Heart left ventricle (tissue), 16 donors: Measurements from ENCODE around the gene ABO. TPM values are rescaled to one million over a fixed set of nuclear protein-coding genes. Genes with fewer than 3 reads are reported as not detected.

ENCODE experiments used
- ATAC-seq, 4 donors: fragments of 200-7000 bp; cut with Tn5 transposase; one replicate each; pipeline ENCODE4 v1.9.1; 2020 to 2022; ENCODE audit warnings: moderate library complexity in 4 of 4, mild to moderate bottlenecking in 3 of 4, moderate number of reproducible peaks in 1 of 4
- DNase-seq, 5 donors: peaks; one replicate each; pipeline ENCODE4 v3.0.0-alpha.2; 2020
- H3K27ac ChIP-seq, 12 donors: fragments of 200-600 bp; sonication (generic) in 4 of 12; one replicate each; pipeline versions ENCODE4 v1.5.0 to v1.8.0; 2016 to 2022; ENCODE audit warnings: mild to moderate bottlenecking in 2 of 12
- H3K27me3 ChIP-seq, 9 donors: fragments of 200-600 bp; sonication (generic) in 2 of 9; one replicate each; pipeline versions ENCODE4 v1.5.1 to v1.8.0; 2016 to 2022; ENCODE audit warnings: mild to moderate bottlenecking in 3 of 9
- H3K36me3 ChIP-seq, 9 donors: fragments of 200-600 bp; sonication (generic) in 2 of 9; one replicate each; pipeline versions ENCODE4 v1.5.0 to v1.8.0; 2018 to 2022; ENCODE audit warnings: mild to moderate bottlenecking in 2 of 9
- H3K4me1 ChIP-seq, 12 donors: fragments of 200-600 bp; sonication (generic) in 4 of 12; one replicate each; pipeline versions ENCODE4 v1.5.0 to v1.8.0; 2016 to 2022; ENCODE audit warnings: mild to moderate bottlenecking in 3 of 12
- H3K4me3 ChIP-seq, 12 donors: fragments of 200-600 bp; sonication (generic) in 4 of 12; one replicate each; pipeline versions ENCODE4 v1.5.0 to v1.8.0; 2017 to 2022; ENCODE audit warnings: mild to moderate bottlenecking in 9 of 12, moderate library complexity in 4 of 12
- H3K9me3 ChIP-seq, 12 donors: fragments of 200-600 bp; sonication (generic) in 4 of 12; one replicate each; pipeline versions ENCODE4 v1.5.0 to v1.8.0; 2016 to 2022; ENCODE audit warnings: mild to moderate bottlenecking in 1 of 12
- POLR2A ChIP-seq, 2 donors: fragments of 450-650 bp; IDR thresholded peaks; one replicate each; pipeline ENCODE4 v1.6.1; 2017; ENCODE audit warnings: antibody characterized with exemption in 2 of 2, mild to moderate bottlenecking in 2 of 2, moderate library complexity in 2 of 2
- WGBS, 4 donors: extraction: QIAGEN DNeasy Blood & Tissue Kit in 2 of 4; methylation state at CpG; one replicate each; pipeline versions ENCODE4 v1.1.5 to v1.1.7; 2013 to 2018; 5-methylcytosine and 5-hydroxymethylcytosine counted together
- intact Hi-C, 10 donors: fragments of 100-400 bp; cut with DNase I; formaldehyde crosslinking; loops; one replicate each; pipeline versions ENCODE4 v1.11.1 to v1.14.2; 2022
- polyA plus RNA-seq, 2 donors: library from polyadenylated mRNA; stranded (reverse); fragments of 200-250 nt; gene quantifications; one replicate each; pipeline ENCODE4 v1.2.3, GENCODE V29; 2013
- total RNA-seq, 9 donors: library from RNA; depleted of rRNA in 2 of 9; stranded (reverse); fragments of >200 nt in 2 of 9; fragmentation: NEBNext Ultra II Directional in 3 of 9; extraction: Animal tissue kit (Norgen Biotek cat#: 25700) in 3 of 9; gene quantifications; one replicate each; pipeline versions ENCODE4 v1.1.0 to v1.2.4, GENCODE V29; 2016 to 2023
- TF ChIP-seq, protein P1 (sequence below), 12 donors: fragments of 200-600 bp; sonication (generic) in 4 of 12; IDR thresholded peaks; one replicate each; pipeline versions ENCODE4 v1.5.0 to v1.8.0; 2018 to 2022; ENCODE audit warnings: antibody characterized with exemption in 12 of 12, mild to moderate bottlenecking in 5 of 12
- donor health status: ischemic (EF 13 %, LVEDD 7.1; RV severe dilation, severe dysfunction).
- donor health status: healthy with polysubstance abuse.
- donor health status: DM: no; HTN: yes; CAD: no.
- donor health status: DM: no; HTN: no; CAD: no.
- donor health status: ischemic (EF 25% LVEDD 6.9; RV normal size, moderate dysfunction).
- donor health status: ischemic (EF 25% LVEDD 5.7; RV mildly dilated, moderate dysfunction).
- donor health status: healthy.
- donor health status: DM: yes; HTN: yes; CAD: no.
- donor health status: ischemic (EF 35%, LVEDD 5.7; RV mildly dilated, moderate dysfunction).
- donor health status: nonischemic (EF 11% LVEDD 7.7; RV severe dilation, severe dysfunction).
- donor health status: DM: yes; HTN: yes; CAD: no.
- donor health status: PGD.
- donor health status: ischemic (EF 29% LVEDD 5.4; RV normal size, mild dysfunction).
- donor health status: nonischemic (EF 23%, LVEDD 6.1; RV moderate dilation, normal function).

The ABO gene
- total and polyA plus RNA-seq, 11 donors: 0.43 to 3.5 (median 1.9) TPM

DNA sequence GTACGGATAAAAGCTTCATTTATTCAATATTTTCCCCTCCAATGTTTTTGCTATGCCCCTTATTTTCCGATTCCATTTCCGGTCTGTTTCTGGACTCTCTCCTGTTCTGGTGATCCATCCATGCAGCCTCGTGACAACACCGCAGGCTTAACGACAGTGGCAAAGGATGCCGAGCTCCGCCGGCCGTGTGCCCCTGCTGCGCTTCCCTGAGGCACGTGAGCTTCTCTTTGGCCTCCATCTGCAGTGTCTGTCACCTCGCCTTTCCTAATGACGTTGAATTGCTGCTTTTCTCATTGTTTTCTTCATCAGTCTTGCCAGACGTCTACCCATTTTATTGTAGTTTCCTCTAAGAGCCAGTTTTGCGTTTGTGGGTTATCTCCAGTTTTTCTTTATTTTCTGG lies 32.3 kb upstream of the ABO start:
- H3K36me3 ChIP-seq: no peaks in the 10 kb centered on the region
- ATAC-seq (no peak), DNase-seq (no peak)
- no peak overlapping the region for H3K27ac ChIP-seq
- H3K4me1 ChIP-seq: no peaks in the 10 kb centered on the region
- intact Hi-C loops: no loop called here
- no peaks in the 10 kb centered on the region for H3K9me3 ChIP-seq
- TF ChIP-seq, protein P1, sequence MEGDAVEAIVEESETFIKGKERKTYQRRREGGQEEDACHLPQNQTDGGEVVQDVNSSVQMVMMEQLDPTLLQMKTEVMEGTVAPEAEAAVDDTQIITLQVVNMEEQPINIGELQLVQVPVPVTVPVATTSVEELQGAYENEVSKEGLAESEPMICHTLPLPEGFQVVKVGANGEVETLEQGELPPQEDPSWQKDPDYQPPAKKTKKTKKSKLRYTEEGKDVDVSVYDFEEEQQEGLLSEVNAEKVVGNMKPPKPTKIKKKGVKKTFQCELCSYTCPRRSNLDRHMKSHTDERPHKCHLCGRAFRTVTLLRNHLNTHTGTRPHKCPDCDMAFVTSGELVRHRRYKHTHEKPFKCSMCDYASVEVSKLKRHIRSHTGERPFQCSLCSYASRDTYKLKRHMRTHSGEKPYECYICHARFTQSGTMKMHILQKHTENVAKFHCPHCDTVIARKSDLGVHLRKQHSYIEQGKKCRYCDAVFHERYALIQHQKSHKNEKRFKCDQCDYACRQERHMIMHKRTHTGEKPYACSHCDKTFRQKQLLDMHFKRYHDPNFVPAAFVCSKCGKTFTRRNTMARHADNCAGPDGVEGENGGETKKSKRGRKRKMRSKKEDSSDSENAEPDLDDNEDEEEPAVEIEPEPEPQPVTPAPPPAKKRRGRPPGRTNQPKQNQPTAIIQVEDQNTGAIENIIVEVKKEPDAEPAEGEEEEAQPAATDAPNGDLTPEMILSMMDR (IDR thresholded peaks at IDR 0.05): no peak
- no peak for TF ChIP-seq POLR2A (IDR thresholded peaks at IDR 0.05)
- H3K27me3 ChIP-seq: peaks cover 0 to 11% (median 0%) of the 10 kb centered on the region in 9 donors
- WGBS, 4 donors: 74 to 79% (median 77%) methylated on average over 16 of the region's 16 CpGs
- H3K4me3 ChIP-seq: no peak overlapping the region

DNA sequence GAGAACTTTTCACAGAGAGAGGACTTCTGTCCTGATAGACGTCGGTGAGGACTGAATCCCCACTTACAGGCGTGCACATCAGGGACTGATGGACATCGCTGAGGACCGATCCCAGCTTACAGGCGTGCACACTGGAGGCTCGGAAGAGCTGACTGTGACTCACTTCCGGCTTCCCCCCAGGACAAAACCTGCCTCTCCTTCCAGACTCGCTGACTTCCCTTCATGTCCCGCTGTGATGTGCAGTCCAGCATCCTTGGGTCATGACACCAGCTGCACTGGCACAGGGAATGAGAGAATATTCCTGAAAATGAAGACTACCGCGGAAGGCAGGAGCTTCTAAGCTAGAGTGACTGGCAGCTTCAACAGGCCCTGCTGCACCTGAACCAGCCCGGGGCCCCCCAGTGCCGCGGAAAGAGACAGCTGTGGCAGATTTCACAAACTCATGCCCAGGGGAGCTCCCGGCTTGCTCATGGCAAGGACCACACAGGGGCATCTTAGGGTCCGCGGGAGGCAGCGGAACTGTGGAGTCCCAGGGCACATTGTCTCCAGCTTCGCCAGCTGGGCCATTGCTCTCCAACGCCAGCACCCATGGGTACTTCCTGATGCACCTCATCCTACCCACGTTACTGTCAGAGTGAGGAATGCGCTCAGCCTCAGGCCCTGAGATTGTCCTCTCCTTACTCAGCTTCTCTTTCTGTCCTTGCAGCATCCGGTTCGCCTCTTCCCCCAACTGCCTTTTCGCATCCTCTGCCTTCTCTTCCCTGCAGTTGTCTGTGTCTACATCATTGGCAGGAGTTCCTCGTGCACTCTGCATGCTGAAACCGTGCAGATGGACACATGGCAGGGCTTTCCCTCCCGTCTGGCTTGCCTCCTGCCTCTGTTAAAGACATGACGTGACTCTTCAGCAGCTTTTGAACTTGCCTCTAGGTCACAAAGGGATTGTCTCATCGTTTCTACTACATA lies 31.5 kb upstream of the ABO start:
- Histone ChIP-seq H3K4me1 (no peaks in the 10 kb centered on the region), H3K27me3 (peaks cover 0 to 11% (median 0%) of the 10 kb centered on the region in 9 donors)
- TF ChIP-seq POLR2A (IDR thresholded peaks at IDR 0.05): no peak
- TF ChIP-seq, protein P1 (IDR thresholded peaks at IDR 0.05): no peak

DNA sequence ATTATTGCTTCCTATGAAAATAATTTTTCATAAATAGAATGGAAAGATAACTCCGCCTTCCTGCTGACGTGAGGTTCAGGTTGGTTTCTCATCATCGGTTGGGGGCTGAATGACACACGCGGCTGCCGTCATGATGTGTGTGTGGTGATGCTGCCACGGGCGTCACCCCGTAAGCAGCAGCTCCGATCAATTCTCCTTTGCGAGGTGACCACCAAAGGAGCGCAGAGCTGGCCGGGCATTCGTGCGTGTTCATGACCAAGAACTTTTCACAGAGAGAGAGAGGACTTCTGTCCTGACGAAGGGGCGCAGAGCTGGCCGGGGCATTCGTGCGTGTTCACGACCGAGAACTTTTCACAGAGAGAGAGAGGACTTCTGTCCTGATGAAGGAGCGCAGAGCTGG lies 30.7 kb upstream of the ABO start:
- WGBS, 4 donors: 76 to 86% (median 79%) methylated on average over 18 to 23 of the region's 23 CpGs
- DNase-seq (no peak), ATAC-seq (no peak)
- Histone ChIP-seq H3K4me3 (no peak overlapping the region), H3K36me3 (no peaks in the 10 kb centered on the region), H3K4me1 (no peaks in the 10 kb centered on the region), H3K27ac (no peak overlapping the region), H3K9me3 (no peaks in the 10 kb centered on the region), H3K27me3 (peaks cover 0 to 11% (median 0%) of the 10 kb centered on the region in 9 donors)
- no peak for TF ChIP-seq POLR2A (IDR thresholded peaks at IDR 0.05)
- TF ChIP-seq, protein P1 (IDR thresholded peaks at IDR 0.05): no peak
- intact Hi-C loops: no loop called here

More for the DNA sequence above, 31.5 kb upstream of the ABO start:
- no peak overlapping the region for H3K27ac ChIP-seq
- H3K9me3 ChIP-seq: no peaks in the 10 kb centered on the region
- no peak overlapping the region for H3K4me3 ChIP-seq
- H3K36me3 ChIP-seq: no peaks in the 10 kb centered on the region
- WGBS, 4 donors: 66 to 78% (median 69%) methylated on average over 30 to 31 of the region's 31 CpGs
- peak in 2 of 4 donors; percentile 36 to 39 for ATAC-seq
- DNase-seq: no peak
- intact Hi-C loops: no loop called here
